ENCODE data around the gene RAB29. TPM values are rescaled to one million over a fixed set of nuclear protein-coding genes. Genes with fewer than 3 reads are reported as not detected.

RAB29 gene
- total and polyA plus RNA-seq, 9 of the 15 experiments (the other 6 are each of a cell fraction or from before 2014, with no cell fraction given) = 6.3 to 17.6 (median 8.0) TPM

GRCh38 chr1:205775015-205775716 is at the start of gene RAB29 (continued):
- TF ChIP-seq MBD1 (CRISPR knock-in tag; IDR thresholded peaks at IDR 0.05) = no peak
- peak; percentile 94 for TF ChIP-seq ZNF644 (tag; IDR thresholded peaks at IDR 0.05; ENCODE audit: low read depth)
- no peak for TF ChIP-seq ZNF318 (IDR thresholded peaks at IDR 0.05; ENCODE audit: borderline replicate concordance in 1 of 2, low read depth in 1 of 2)
- TF ChIP-seq NFATC3 (IDR thresholded peaks at IDR 0.05) = no peak
- no peak for TF ChIP-seq ZFP30 (CRISPR knock-in tag; IDR thresholded peaks at IDR 0.05; ENCODE audit: borderline replicate concordance)
- no peak for TF ChIP-seq RBM17 (IDR thresholded peaks at IDR 0.05; ENCODE audit: borderline replicate concordance, low read depth, low read length)
- TF ChIP-seq BRD4 (IDR thresholded peaks at IDR 0.05) = no peak
- TF ChIP-seq HIVEP1 (CRISPR knock-in tag; IDR thresholded peaks at IDR 0.05) = no peak
- no peak for TF ChIP-seq MLX (CRISPR knock-in tag; conservative IDR thresholded peaks at IDR 0.05)
- TF ChIP-seq HSF4 (CRISPR knock-in tag; IDR thresholded peaks at IDR 0.05; ENCODE audit: borderline replicate concordance) = no peak
- no peak for TF ChIP-seq IFI16 (CRISPR knock-in tag; IDR thresholded peaks at IDR 0.05)
- TF ChIP-seq ZFP36 (IDR thresholded peaks at IDR 0.05; ENCODE audit: low read depth, low read length, partially characterized antibody) = no peak
- 0 out of 2 replicates have a peak, but pooled peaks have one; percentile 8 for TF ChIP-seq SIN3B (IDR thresholded peaks at IDR 0.05; ENCODE audit: low read depth)

Data from K562 (cell line).